HepG2 (cell line): Measurements from ENCODE around the gene PHKG1. TPM values are rescaled to one million over a fixed set of nuclear protein-coding genes. Genes with fewer than 3 reads are reported as not detected.

Experiments used
- ATF3 ChIP-seq: sonication (generic); formaldehyde crosslinking; IDR thresholded peaks from 2 replicates; pipeline ENCODE4 v1.4.0; 2020; ENCODE audit warnings: missing genetic modification reagents
- HOXA5 ChIP-seq: sonication (generic); formaldehyde crosslinking; IDR thresholded peaks from 2 replicates; pipeline ENCODE4 v1.4.0; 2020; ENCODE audit warnings: missing genetic modification reagents
- MLXIP ChIP-seq: sonication (generic); formaldehyde crosslinking; IDR thresholded peaks from 2 replicates; pipeline ENCODE4 v1.9.0; 2021; ENCODE audit warnings: missing genetic modification reagents, borderline replicate concordance
- RFXAP ChIP-seq: sonication (generic); formaldehyde crosslinking; IDR thresholded peaks from 2 replicates; pipeline ENCODE4 v1.4.0; 2020; ENCODE audit warnings: missing genetic modification reagents, borderline replicate concordance
- SOX13 ChIP-seq, 3 experiments: fragments of 450-650 bp in 1 of 3; sonication (generic) in 1 of 3; formaldehyde crosslinking in 1 of 3; IDR thresholded peaks in 2 of 3; conservative IDR thresholded peaks in 1 of 3; 2 replicates each; pipeline versions ENCODE4 v1.5.0 to v1.6.1; 2016 to 2020; ENCODE audit warnings: antibody characterized with exemption in 1 of 3, mild to moderate bottlenecking in 1 of 3, missing compliant biosample characterization in 1 of 3, missing genetic modification reagents in 1 of 3, moderate library complexity in 1 of 3
- TRIM22 ChIP-seq: fragments of 450-650 bp; IDR thresholded peaks from 2 replicates; pipeline ENCODE4 v1.6.1; 2017
- ZBTB40 ChIP-seq, 2 experiments: fragments of 450-650 bp in 1 of 2; sonication (generic) in 1 of 2; formaldehyde crosslinking in 1 of 2; IDR thresholded peaks; 2 replicates each; pipeline versions ENCODE4 v1.6.1 to v1.8.0; 2016 to 2022; ENCODE audit warnings: antibody characterized with exemption in 1 of 2, mild to moderate bottlenecking in 1 of 2, missing genetic modification reagents in 1 of 2
- ZNF784 ChIP-seq: sonication (generic); formaldehyde crosslinking; IDR thresholded peaks from 2 replicates; pipeline ENCODE4 v1.5.1; 2020; ENCODE audit warnings: missing genetic modification reagents, mild to moderate bottlenecking, borderline replicate concordance
- polyA plus RNA-seq, 8 experiments: library from polyadenylated mRNA; depleted of rRNA in 3 of 8; stranded (reverse) in 7 of 8; unstranded in 1 of 8; fragments of >200 nt; fragmentation: Illumina TruSeq in 4 of 8; extraction: Trizol in 4 of 8; gene quantifications; 2 replicates each; pipeline versions ENCODE4 v1.2.1 to v1.2.3, GENCODE V29; 2011 to 2016; ENCODE audit warnings: low read depth in 4 of 8, missing spikeins in 1 of 8, mixed read lengths in 1 of 8; ENCODE audit not compliant: insufficient read depth in 1 of 8
- total RNA-seq, 5 experiments: library from RNA; depleted of rRNA; stranded (reverse); fragments of >200 nt; fragmentation: Illumina TruSeq; extraction: Trizol; gene quantifications; 2 replicates each; pipeline ENCODE4 v1.2.3, GENCODE V29; 2016; ENCODE audit warnings: low read depth in 1 of 5
- TF ChIP-seq, protein P1 (sequence below): sonication (generic); formaldehyde crosslinking; IDR thresholded peaks from 2 replicates; pipeline ENCODE4 v1.5.0; 2020; ENCODE audit warnings: missing genetic modification reagents, mild to moderate bottlenecking, borderline replicate concordance

PHKG1 gene
- total and polyA plus RNA-seq, 2 of the 13 experiments (the other 11 are each of a cell fraction or from before 2014, with no cell fraction given), result 0.44 to 0.71 TPM

- TF ChIP-seq RFXAP (CRISPR knock-in tag) (no peak), ZBTB40 (IDR thresholded peaks at IDR 0.05) (no peak), ZBTB40 (CRISPR knock-in tag; IDR thresholded peaks at IDR 0.05) (no peak), MLXIP (CRISPR knock-in tag) (no peak), SOX13 (IDR thresholded peaks at IDR 0.05) (no peak), SOX13 (CRISPR knock-in tag; conservative IDR thresholded peaks at IDR 0.05 in 1 of 2, IDR thresholded peaks at IDR 0.05 in 1 of 2) (no peak), HOXA5 (CRISPR knock-in tag) (no peak), TRIM22 (no peak), ZNF784 (CRISPR knock-in tag) (no peak), ATF3 (CRISPR knock-in tag) (no peak)
- TF ChIP-seq, protein P1, sequence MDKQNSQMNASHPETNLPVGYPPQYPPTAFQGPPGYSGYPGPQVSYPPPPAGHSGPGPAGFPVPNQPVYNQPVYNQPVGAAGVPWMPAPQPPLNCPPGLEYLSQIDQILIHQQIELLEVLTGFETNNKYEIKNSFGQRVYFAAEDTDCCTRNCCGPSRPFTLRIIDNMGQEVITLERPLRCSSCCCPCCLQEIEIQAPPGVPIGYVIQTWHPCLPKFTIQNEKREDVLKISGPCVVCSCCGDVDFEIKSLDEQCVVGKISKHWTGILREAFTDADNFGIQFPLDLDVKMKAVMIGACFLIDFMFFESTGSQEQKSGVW (CRISPR knock-in tag), result no peak
These were observed 13.1 kb downstream of the PHKG1 start (continued) for GRCh38 chr7:56079450-56080185.
